CD4-positive, alpha-beta T cell treated with Interferon alpha-2 for 1 hour (primary cell): ENCODE results near the gene NSMCE3.
A peak's percentile ranks its signal among the peaks of the same experiment; 100 is the strongest.

Experiments
- DNase-seq, 2 donors: peaks; one replicate each; pipeline ENCODE4 v3.0.0-alpha.2; 2020 to 2022

The NSMCE3 gene

DNA sequence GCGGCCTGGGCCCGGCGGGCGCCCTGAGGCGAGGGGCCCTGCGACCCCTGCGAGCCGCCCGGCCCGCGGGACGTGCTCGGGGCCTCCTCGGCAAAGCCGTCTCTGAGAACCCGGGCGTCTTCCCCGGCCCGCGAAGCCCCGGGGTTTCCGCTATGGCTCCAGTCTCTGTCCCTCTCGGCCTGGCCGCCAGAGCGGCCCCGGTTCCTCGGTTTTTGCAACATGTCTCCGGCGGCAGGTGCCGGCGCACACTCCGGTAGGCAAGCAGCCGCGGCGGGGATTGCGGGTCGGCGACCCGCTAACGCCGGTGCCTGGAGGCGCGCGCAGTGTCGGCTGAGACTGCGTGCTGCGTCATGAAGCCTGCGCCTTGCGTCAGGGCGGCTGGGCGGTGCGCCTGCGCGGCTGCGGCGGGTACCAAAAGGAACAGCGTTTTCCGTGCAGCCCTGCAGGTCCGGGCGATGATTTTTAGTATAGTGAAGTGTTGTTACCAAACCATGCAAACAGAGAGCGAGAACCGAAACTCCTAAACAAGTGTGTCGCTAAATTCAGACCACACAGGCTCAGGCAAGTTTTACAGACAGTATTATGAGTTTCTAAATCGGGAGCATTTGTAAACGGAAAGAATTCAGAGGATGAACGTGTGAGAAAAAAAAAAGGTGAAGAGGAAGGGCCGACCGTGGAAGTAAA is at the start of gene NSMCE3:
Gene NSMCE3 (minus strand): TSS at position 338 of the 684 bp plus-strand sequence. CDS start 117 bp downstream, at position 221.
- DNase-seq = peak; percentile 93

DNA sequence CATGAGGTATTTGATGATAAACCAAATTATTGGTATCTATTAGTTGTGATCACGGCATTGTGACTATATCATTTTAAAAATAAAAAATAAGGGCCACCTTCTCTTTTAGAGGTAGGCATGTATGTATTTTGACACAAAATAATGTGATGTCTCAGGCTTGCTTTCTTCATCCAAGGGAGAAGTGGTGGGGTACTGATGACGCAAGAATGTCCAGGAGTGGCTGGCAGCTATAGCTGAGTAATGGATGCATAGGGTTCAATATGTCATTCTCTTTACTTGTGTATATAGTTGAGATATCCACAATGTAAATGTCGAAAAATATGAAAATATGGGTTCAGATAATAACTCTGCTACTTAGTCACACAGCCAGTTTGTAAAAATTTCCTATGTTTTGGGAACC is 46.8 kb upstream of the NSMCE3 start:
- no peak for DNase-seq

DNA sequence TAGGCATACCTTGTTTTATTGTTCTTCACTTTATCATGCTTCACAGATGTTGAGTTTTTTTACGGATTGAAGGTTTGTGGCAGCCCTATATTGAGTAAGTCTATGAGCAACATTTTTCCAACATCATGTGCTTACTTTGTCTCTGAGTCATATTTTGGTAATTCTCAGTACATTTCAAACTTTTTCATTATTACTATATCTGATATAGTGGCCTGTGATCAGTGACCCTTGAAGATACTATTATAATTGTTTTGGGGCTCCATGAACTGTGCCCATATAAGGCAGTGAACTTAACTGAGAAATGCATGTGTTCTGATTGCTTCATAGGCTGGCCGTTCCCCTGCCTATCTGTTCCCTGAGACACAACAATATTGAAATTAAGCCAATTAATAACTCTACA is 42.8 kb upstream of the NSMCE3 start:
- no peak for DNase-seq

DNA sequence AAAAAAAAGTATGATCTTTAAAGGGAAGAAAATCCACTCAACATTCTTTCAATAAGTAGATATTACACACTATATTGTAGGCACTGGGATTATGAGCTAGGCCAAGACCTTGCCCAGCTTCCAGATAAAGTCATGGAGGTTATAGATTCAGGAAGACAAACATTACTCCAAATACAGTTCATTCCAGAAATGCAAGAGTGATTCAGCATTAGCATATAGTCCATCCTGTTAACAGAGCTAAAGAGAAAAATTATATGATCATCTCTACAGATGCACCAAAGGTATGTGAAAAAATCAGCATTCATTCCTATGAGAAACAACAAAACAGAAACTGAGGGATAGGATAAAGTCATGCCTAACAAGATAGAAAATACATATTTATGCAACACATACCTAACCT is 42.1 kb upstream of the NSMCE3 start:
- DNase-seq = no peak

DNA sequence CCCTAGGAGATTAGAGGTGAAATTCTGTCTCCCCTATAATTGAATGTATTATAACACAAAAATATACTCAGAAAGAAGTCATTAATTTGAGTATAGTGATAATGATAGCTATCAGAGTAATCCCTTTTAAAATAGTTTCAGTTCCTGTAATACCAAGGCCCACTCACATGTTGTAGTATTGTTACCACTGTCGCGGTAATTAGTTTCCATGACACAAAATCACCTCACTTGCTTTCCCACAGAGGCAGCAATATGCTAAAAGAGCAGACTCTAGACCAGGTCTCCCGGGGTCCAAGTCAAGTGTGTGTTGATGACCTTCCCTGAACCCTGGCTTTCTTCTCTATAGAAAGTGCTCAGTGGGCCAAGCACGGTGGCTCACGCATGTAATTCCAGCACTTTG is 39.5 kb upstream of the NSMCE3 start:
- no peak for DNase-seq

DNA sequence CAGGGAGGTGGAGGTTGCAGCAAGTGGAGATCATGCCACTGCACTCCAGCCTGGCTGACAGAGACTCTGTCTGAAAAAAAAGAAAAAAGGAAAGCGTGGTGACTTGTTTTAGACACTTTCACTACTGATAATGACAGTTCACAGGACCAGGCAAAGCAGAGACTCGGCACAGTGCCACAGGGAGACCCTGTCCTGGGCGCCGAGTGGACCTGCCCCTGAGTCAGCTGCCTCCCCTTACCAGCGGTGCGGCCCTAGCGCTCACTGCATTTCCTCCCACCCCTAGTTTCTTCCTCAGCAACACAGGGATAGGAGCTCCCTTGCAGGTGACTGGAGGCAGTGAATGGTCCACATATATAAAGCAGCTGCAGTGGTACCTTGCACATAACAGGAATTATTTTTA is 38.7 kb upstream of the NSMCE3 start:
- no peak for DNase-seq

DNA sequence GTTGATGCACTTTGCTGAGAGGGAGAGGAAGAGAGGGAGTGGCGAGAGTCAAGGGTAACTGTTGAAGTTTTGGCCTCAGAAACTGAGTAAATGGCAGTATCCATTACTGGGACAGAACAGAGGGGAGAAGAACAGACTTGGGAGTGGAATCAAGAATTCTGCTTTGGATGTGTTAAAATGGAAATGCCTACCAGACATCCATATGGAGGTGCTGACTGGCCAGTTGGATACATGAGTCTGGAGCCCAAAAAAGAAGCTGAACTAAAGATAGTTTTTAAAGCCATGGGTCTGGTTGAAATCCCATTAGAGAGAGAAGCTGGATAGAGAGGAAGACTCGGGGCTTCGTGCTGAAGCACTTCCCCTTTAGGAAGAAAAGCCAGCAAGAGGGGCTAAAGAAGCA is 35.9 kb upstream of the NSMCE3 start:
- DNase-seq = no peak

DNA sequence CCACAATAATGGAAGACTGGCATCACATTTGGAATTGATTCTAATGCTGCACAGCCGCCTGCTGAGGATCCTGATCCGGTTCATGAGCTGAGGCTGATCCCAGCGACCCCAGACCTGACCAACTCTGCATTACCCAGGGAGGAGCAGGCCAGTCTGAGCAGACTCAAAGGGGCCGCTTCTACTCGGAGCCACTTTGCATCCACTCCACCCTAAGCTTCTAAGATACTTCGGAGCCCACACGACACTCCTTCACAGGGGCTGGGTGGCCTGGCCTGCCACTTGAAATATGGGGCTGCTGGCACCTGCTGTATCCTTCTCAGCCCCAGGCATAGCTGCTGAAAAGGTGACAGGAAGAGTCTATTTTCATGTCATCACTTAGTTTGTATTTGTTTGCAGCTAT is 33.2 kb upstream of the NSMCE3 start:
- no peak for DNase-seq

DNA sequence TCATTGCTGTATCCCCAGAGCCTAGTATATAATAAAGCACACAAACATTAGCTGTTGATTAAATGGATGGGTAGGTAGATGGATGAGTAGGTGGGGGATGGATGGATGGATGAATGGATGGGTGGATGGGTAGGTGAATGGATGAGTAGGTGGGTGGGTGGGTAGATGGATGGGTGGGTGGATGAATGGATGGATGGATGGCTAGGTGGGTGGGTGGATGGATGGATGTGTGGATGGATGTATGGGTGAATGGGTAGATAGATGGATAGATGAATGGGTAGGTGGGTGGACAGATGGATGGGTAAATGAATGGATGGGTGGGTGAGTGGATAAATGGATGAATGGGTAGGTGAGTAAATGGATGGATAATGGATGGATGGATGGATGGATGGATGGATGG is 30.2 kb upstream of the NSMCE3 start:
- DNase-seq = no peak

DNA sequence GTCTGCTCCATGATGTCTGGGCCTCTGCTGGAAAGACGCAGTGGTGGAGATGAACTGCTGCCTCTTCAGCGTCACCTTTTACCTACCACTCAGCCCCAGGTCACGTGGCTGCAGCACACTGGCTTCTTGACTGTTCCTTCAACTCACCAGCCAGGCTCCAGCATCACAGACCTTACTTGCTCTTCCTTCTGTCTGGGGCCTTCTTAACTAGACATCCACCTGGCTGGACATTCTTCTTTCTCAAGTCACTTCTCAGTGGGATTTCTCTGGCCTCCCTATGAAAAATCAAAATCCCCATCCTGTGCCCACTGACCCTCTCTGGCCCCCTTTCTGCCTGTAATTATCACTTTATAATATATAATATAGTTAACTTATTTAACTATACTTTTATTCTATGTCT is 29.7 kb upstream of the NSMCE3 start:
- no peak for DNase-seq

DNA sequence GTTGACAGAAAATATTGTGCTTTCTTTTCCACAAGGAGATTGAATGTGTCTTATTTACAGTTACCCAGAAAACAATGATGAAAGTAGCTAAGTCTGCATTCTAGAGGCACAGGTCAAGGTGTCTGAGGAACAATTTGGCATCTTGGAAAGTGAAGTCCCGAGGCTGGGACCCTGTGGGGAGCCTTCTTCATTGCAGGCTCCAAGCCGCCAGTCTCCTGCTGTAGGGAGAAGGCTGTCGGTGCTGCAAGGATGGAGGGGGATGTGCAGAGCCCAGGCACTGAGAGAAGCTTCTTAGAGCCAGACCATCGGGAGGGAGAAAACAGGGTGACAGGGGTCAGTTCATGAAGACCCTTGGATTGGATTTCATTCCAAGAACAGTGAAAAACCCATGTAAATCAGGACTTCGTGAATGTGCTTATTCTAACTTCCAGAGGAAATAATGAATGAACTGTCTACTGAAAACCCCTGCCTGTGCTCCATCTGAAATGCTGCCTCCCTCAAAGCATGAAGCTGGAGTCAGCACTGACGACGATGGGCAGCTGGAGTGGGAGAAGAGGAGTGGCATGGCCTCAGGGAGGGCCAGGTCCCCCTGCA is 25.2 kb upstream of the NSMCE3 start:
- no peak for DNase-seq

DNA sequence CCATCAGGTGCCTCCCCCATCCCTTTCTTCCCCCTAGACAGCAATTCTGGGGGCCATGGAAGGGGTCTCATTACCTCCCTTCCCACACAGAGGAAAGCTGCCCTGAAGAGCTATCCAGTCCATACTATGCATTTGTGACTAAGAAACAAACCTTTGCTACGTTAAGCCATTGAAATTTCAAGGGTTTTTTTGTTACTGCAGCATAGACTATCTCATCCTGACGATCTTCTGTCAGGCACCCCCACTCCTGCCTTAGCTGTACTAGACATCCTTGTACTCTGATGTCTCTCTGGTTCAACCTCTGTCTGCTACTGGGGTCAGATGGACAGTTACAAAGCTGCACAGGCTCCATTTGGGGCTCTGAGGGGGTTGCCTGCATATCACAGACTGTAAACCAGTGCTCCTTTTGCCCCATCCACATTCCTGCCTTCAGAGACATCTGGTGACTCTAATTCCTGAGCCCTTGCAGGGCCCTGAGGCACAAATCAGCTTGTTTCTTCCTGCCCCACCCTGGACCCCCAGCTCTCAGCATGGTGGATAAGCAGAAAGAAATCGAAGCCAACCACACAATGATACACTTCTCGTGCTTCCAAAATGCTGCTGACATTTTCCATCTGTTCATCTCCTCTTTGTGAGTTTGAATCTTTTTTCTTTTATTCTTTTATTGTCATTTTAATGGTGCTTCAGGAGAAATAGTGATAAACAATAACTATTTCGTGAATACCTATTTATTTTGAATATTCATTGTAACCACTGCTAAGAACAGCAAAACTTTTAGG is 21.6 kb upstream of the NSMCE3 start:
- no peak for DNase-seq

DNA sequence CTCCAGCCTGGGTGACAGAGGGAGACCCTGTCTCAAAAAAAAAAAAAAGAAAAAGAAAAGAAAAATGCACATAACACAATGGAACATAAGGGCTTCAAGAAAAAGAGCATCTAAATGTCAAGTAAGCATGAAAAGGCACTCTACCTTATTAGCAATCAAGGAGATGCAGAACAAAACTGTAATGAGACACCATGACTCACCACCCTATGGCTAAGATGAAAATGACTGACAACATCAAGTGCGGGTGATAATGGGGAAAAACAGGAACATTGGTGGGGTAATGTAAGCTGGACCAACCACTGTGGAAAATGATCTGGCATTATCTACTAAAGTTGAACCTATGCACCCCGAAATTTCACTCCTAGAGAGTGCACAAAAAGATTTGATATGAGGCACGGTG is 19.6 kb upstream of the NSMCE3 start:
- no peak for DNase-seq

DNA sequence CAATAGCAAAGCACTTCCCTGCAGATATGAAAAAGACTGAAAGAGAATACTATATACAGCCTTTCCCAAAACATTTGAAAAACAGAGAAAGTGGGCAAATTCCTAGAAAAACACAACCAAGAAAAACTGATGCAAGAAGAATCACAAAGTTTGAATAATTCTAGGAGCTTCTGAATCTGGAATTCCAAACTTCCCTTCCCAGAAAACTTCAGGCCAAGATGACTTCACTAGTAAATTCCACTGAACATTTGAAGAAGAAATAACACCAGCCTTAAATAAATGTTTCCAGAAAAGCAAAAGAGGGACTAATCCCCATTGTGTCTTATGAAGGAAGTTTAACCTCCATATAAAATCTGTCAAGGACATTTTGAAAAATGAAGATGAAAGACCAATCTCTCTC is 15.8 kb upstream of the NSMCE3 start:
- no peak for DNase-seq

DNA sequence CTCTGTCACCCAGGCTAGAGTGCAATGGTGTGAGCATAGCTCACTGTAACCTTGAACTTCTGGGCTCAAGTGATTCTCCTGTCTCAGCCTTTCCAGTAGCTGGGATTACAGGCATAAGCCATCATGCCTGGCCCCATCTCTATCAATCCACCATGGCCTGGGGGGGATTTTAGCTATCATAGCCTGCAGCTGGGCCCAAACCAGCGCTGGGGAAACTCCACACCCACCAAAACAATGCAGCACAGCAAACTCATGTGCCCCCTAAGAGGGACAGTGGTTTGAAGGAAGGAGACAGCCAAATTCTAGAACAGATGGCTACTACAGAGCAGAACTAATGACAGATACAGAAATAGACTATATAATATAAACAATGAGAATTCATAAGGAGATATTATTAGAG is 13.8 kb upstream of the NSMCE3 start:
- no peak for DNase-seq

DNA sequence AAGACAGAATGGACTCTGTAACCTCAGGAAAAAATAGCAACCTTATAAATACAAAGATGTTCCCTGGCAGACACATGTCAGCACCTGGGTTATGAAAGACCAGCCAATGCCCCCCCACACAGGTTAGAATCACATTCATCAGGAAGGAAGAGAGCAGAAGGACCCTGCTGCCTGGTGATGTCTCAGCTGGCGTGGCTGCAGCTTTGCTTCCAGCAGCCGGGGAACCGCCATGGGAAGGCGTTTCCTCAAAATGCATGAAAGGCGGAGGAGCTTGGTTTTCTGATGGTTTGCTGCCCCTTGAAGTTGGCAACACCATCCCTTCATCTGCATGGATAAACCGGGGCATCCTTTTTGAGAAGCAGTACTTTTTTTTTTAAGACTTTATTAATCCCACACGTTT is 10.9 kb upstream of the NSMCE3 start:
- no peak for DNase-seq

DNA sequence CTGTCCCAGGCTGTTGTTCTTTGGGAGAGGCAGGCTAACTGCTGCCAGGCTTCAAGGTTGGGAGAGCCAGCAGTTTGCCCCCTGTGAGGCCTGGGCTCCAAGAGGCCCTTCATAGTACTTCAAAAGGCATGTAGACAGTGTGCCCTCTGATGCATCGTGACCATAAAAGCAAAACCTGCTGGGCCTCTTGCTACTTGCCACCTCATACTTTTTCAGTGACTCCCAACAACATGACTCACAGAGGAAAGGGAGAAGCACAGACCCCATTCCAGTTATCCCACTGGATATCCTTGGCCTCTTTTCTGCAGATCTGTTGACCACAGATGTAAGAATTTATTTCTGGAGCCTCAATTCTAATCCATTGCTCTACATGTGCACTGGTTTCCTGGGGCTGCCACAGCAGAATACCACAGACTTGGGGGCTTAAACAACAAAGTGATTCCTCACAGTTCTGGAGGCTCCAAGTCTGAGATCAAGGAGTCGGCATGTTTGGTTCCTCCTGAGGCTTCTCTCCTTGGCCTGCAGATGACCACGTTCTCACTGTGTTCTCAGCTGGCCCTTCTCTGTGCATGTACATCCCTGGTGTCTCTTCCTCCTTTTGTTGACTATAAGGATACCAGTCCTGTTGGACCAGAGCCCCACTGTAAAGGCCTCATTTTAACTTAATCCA is 8.9 kb upstream of the NSMCE3 start:
- no peak for DNase-seq

DNA sequence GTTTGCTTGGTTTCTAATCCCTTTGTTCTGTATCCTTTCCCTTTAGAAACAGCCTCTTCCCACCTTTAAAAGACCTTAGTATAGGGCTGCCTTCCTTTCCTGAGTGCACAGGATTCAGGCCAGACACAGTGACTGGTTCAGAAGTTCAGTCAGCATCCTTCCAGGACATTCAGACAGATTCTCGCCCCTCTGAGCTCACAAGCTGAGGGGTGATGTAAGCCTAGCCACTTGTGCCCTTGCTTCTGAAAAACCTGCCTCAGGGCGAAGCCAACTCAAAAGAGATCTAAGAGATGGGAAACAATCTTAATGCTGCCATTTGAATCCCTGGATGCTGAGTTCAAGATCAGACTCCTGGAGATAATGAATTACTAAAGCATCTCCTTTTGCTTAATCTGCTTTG is 6.7 kb upstream of the NSMCE3 start:
- no peak for DNase-seq

DNA sequence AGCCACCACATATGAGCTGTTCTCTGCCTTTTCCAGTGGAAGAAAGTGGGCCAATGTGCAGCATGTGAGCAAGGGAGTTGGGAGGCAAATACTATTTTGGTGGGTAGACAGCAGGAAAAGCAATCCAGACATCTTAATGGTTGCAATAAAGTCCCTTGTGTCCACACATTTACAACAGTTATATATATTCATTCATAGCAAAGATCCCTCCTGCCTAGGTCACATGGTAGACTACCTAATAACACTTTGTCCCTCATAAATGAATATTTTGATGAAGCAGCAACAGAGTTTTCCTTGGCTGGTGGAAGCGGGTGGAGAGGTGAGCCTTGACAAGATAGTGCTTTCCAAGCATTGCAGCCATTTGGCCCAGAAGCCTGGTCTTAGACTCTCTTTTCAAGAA is 6.2 kb upstream of the NSMCE3 start:
- DNase-seq = no peak

DNA sequence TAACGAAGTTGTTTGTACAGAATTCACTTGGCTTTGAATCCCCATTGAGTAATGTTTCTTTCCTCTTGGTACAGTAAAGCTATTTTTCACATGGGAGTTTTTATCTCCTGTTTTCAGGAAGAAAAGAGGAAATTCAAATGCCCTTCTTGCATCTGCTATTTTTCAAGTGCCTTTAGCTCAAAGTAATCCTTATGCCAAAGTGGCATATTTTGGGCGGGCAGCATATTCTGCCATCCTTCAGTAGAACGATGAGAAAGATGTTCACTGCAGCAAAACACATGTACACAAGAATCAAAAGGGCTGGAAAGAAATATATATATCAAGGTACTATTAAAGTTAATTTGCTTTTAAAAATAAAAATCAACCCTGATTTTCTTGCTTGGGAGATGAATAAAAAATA is 5.3 kb upstream of the NSMCE3 start:
- no peak for DNase-seq

DNA sequence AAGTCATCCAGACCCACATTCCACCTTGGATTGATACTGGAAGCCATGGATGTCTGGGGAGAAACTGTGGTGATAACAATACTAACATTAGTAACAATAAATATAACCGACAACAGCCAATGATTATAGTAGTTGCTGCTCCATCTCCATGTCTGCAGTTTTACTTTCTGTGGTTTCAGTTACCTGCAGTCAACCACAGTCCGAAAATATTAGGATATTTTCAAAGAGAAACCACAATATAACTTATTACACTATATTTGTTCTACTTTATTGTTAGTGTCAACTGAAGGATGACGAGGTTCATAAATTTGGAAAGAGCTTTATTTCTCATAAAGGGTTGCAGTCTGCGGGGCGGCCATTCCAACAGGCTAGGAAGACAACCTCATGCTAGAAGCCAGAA is 2.6 kb upstream of the NSMCE3 start:
- DNase-seq = no peak

DNA sequence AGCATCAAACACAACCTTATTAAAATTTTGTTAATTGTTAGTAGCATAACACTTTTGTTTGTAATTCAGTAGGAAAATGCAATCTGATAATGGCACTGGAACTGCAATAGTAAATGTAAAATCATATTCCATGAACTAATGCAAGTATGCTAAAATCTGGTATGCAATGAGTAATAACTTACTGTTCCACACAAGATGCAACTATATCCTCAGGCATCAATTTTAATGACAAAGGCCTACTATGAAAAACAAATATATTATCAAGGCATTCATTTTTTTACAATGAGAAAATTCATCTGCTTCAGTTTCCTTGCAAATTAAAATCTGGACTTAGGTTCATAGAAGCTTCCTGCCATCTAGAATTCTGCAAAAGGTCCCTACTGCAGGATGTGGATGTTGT is 1.4 kb upstream of the NSMCE3 start:
- DNase-seq = no peak

DNA sequence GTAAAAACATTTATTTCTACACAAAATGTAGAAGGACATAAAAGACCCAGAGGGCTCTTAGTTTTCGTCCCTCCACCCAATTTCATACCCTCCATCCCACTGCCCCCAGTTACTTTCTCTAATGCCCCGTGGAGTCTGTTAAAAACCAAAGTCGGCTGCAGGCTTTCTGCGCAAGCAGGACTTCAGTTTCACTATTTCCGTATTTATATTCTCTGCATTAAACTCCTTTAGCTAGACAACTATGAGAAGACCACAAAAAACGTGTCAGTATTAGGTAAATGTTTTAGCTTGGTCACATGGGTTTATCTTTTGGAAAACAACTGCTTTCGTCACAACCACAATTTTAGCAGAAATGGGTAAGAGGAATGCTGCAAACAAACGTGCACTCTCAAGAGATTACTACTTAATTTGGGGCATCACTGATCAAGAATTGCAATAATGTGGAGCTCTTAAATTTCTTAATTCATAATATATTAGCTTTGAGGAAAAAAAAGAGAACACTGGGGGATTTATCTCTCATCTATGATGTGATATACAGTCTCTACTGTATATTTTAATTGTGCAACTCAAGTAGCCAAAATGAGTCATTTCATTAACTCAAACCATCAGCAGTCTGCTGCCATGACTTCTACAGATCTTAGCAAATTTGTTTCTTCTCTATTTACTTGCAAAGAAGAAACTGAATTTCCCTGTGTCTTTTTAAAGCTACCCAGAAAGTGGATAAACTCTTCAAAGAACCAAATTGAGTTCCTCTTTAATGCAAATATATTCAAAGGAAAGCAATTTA is 740 bp upstream of the NSMCE3 start:
- DNase-seq = peak; percentile 39 to 80
